Karpas-422 (cell line): Measurements from ENCODE around the gene USPL1. TPM values are rescaled to one million over a fixed set of nuclear protein-coding genes. Genes with fewer than 3 reads are reported as not detected.
"Not testable (repeated sequence)": the region's sequence is repeated elsewhere in the genome, so short reads cannot be mapped to it uniquely, and the experiment has no call there.

Experiments used
- DNase-seq: peaks from one replicate; pipeline ENCODE4 v3.0.0-alpha.2; 2015
- H2AFZ ChIP-seq: fragments of 200-600 bp; sonication (generic); 2 replicates; pipeline ENCODE4 v1.6.1; 2014; ENCODE audit warnings: antibody characterized with exemption, low read length, mixed read lengths
- H3K27ac ChIP-seq: fragments of 200-600 bp; sonication (generic); 2 replicates; pipeline ENCODE4 v1.5.1; 2014; ENCODE audit warnings: mild to moderate bottlenecking, low read length, moderate library complexity
- H3K27me3 ChIP-seq: fragments of 200-600 bp; sonication (generic); 2 replicates; pipeline ENCODE4 v1.6.1; 2014; ENCODE audit warnings: low read length, mixed read lengths
- H3K36me3 ChIP-seq: fragments of 200-600 bp; sonication (generic); 2 replicates; pipeline ENCODE4 v1.6.1; 2014; ENCODE audit warnings: low read length, mixed read lengths; ENCODE audit not compliant: insufficient read depth
- H3K4me1 ChIP-seq: fragments of 200-600 bp; sonication (generic); 2 replicates; pipeline ENCODE4 v1.6.1; 2014; ENCODE audit warnings: mild to moderate bottlenecking, low read length, mixed read lengths
- H3K4me2 ChIP-seq: fragments of 200-600 bp; sonication (generic); 2 replicates; pipeline ENCODE4 v1.6.1; 2014; ENCODE audit warnings: low read length, low read depth, mild to moderate bottlenecking; ENCODE audit not compliant: poor library complexity, severe bottlenecking
- H3K4me3 ChIP-seq: fragments of 200-600 bp; sonication (generic); 2 replicates; pipeline ENCODE4 v1.5.1; 2014; ENCODE audit warnings: mild to moderate bottlenecking, antibody characterized with exemption, low read length, mixed read lengths
- H3K79me2 ChIP-seq: fragments of 200-600 bp; sonication (generic); 2 replicates; pipeline ENCODE4 v1.6.1; 2014; ENCODE audit warnings: mild to moderate bottlenecking, low read length, mixed read lengths
- H3K9ac ChIP-seq: fragments of 200-600 bp; sonication (generic); 2 replicates; pipeline ENCODE4 v1.6.0; 2014; ENCODE audit warnings: low read length
- H3K9me2 ChIP-seq: fragments of 200-600 bp; sonication (generic), shearing (Covaris generic); replicated peaks from 2 replicates; pipeline ENCODE4 v1.6.0; 2014; ENCODE audit warnings: mild to moderate bottlenecking, low read length, moderate library complexity; ENCODE audit not compliant: insufficient read depth
- H3K9me3 ChIP-seq: fragments of 300-700, 200-600 bp; sonication (generic); 2 replicates; pipeline ENCODE4 v1.6.1; 2014; ENCODE audit warnings: low read length, mixed read lengths
- H4K20me1 ChIP-seq: fragments of 200-600 bp; sonication (generic); 2 replicates; pipeline ENCODE4 v1.6.1; 2014; ENCODE audit warnings: mild to moderate bottlenecking, antibody characterized with exemption, low read length, low read depth; ENCODE audit not compliant: insufficient read depth
- total RNA-seq: library from RNA; depleted of rRNA; stranded (reverse); fragments of >200 nt; shearing (Covaris generic); gene quantifications from 2 replicates; pipeline ENCODE4 v1.2.3, GENCODE V29; 2014; ENCODE audit warnings: low replicate concordance

The USPL1 gene
- total RNA-seq, 1 experiment from 2014 or later, result 18.4 TPM

GRCh38 chr13:30607186-30607585, 10.5 kb upstream of the USPL1 start:
- not testable (repeated sequence) for H3K4me2 ChIP-seq, H3K9me3 ChIP-seq, H2AFZ ChIP-seq, H3K9ac ChIP-seq, DNase-seq, H3K27me3 ChIP-seq, H4K20me1 ChIP-seq, H3K36me3 ChIP-seq, H3K9me2 ChIP-seq, H3K79me2 ChIP-seq, H3K27ac ChIP-seq, H3K4me3 ChIP-seq
- H3K4me1 ChIP-seq, result peaks cover 30% of the 10 kb centered on the region

DNA sequence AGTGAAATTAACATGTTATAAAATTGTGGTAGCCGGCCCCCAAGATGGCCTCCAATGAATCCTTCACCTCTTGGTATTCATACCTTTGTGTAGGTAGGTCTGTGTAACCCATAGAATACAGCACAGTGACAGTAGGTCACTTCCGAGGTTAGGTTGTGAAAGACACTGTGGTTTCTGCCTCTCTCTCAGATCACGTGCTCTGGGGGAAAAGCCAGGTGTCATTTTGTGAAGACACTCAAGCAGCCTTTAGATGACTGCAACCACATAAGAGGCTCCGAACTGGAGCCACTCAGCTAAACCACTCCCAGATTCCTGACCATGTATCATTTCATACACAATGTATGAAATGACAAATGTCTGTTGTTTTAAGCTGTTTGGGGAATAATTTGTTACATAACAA, 9.8 kb upstream of the USPL1 start:
- Histone ChIP-seq H3K4me1 (peaks cover 35% of the 10 kb centered on the region), H3K9me2 (no peaks in the 10 kb centered on the region), H3K4me2 (peak overlapping the region; percentile 12), H2AFZ (no peak overlapping the region), H4K20me1 (no peaks in the 10 kb centered on the region), H3K27me3 (no peaks in the 10 kb centered on the region), H3K36me3 (no peaks in the 10 kb centered on the region), H3K27ac (no peak overlapping the region), H3K4me3 (no peak overlapping the region), H3K9ac (no peak overlapping the region), H3K9me3 (no peaks in the 10 kb centered on the region), H3K79me2 (no peaks in the 10 kb centered on the region)
- DNase-seq, result peak; percentile 54

DNA sequence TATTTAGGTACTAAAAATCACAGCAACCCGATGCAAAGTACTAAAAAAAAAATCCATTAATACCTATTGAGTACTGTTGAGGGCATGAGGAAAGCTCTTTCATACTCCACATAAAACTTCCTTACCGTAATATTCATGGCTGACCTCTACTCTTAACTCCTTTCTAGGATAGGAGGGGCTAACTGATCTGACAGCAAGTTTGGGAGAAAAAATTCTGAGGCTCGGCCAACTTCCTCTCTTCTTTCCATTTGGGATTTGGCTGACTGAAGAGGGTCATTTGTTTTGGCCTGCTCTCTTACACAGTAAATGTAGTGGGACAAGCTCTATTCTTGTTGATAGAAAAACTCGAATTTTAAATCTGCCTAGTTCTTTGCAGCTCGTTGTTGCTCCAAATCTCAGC, 9.4 kb upstream of the USPL1 start:
- H3K27me3 ChIP-seq, result no peaks in the 10 kb centered on the region
- H2AFZ ChIP-seq, result no peak overlapping the region
- H3K36me3 ChIP-seq, result no peaks in the 10 kb centered on the region; the same call in 1 of the 2 replicates
- no peaks in the 10 kb centered on the region for H3K79me2 ChIP-seq
- no peak overlapping the region for H3K4me3 ChIP-seq
- DNase-seq, result no peak
- H3K9ac ChIP-seq, result no peak overlapping the region
- peak overlapping the region; percentile 12 for H3K4me2 ChIP-seq
- H3K4me1 ChIP-seq, result peaks cover 39% of the 10 kb centered on the region
- no peaks in the 10 kb centered on the region for H4K20me1 ChIP-seq
- no peak overlapping the region for H3K27ac ChIP-seq
- no peaks in the 10 kb centered on the region for H3K9me2 ChIP-seq
- H3K9me3 ChIP-seq, result no peaks in the 10 kb centered on the region

DNA sequence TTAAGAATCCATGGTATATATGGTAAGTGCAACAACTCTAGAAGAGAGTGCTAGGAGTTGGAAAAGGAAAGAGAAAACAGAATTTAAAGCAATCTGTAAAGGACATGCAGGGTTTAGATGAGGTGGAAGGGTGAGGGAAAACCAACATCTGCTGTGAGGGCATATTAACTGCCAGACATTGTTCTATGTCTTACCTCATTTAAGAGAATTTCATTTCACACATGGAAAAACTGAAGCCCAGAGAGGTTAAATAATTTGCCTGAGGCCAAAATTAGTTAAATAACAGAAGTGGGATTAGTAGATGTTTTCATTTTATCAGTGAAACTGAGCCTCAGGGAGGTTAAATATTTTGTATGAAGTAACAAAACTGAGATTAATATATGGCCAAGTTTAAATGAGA, 7.4 kb upstream of the USPL1 start:
- Histone ChIP-seq H3K9ac (no peak overlapping the region), H2AFZ (no peak overlapping the region), H3K27ac (no peak overlapping the region), H3K4me3 (peak overlapping the region; percentile 19; the same call in 1 of the 2 replicates), H4K20me1 (no peaks in the 10 kb centered on the region), H3K9me2 (no peaks in the 10 kb centered on the region), H3K4me2 (peak overlapping the region; percentile 59), H3K36me3 (no peaks in the 10 kb centered on the region; the same call in 1 of the 2 replicates), H3K79me2 (peaks cover 2% of the 10 kb centered on the region; the same call in 1 of the 2 replicates), H3K9me3 (no peaks in the 10 kb centered on the region), H3K4me1 (peaks cover 42% of the 10 kb centered on the region), H3K27me3 (no peaks in the 10 kb centered on the region)
- peak; percentile 52 for DNase-seq

GRCh38 chr13:30615481-30615865, 2.2 kb upstream of the USPL1 start:
- Histone ChIP-seq H2AFZ (no peak overlapping the region), H3K27ac (no peak overlapping the region), H3K4me3 (peak overlapping the region; percentile 76)

GRCh38 chr13:30615866-30616541, 1.7 kb upstream of the USPL1 start:
- peak overlapping the region; percentile 94 for H3K9ac ChIP-seq
- peak overlapping the region; percentile 95 for H3K4me2 ChIP-seq
- peaks cover 51% of the 10 kb centered on the region for H3K79me2 ChIP-seq
- no peaks in the 10 kb centered on the region for H3K9me3 ChIP-seq
- peak overlapping the region; percentile 76 for H3K4me3 ChIP-seq
- no peaks in the 10 kb centered on the region for H3K27me3 ChIP-seq
- DNase-seq, result peak; percentile 52
- no peak overlapping the region for H2AFZ ChIP-seq
- peak overlapping the region; percentile 85; the same call in 1 of the 2 replicates for H3K27ac ChIP-seq
- no peaks in the 10 kb centered on the region for H3K9me2 ChIP-seq
- peaks cover under 1% of the 10 kb centered on the region for H3K36me3 ChIP-seq
- peaks cover 55% of the 10 kb centered on the region for H3K4me1 ChIP-seq
- peaks cover 18% of the 10 kb centered on the region for H4K20me1 ChIP-seq

More at GRCh38 chr13:30615481-30615865, 2.2 kb upstream of the USPL1 start:
- peaks cover 55% of the 10 kb centered on the region for H3K4me1 ChIP-seq
- no peaks in the 10 kb centered on the region for H3K9me2 ChIP-seq
- peak overlapping the region; percentile 94 for H3K9ac ChIP-seq
- H4K20me1 ChIP-seq, result peaks cover 18% of the 10 kb centered on the region
- no peaks in the 10 kb centered on the region for H3K9me3 ChIP-seq
- no peaks in the 10 kb centered on the region; the same call in 1 of the 2 replicates for H3K36me3 ChIP-seq
- DNase-seq, result no peak
- peaks cover 46% of the 10 kb centered on the region for H3K79me2 ChIP-seq
- peak overlapping the region; percentile 95 for H3K4me2 ChIP-seq
- no peaks in the 10 kb centered on the region for H3K27me3 ChIP-seq

DNA sequence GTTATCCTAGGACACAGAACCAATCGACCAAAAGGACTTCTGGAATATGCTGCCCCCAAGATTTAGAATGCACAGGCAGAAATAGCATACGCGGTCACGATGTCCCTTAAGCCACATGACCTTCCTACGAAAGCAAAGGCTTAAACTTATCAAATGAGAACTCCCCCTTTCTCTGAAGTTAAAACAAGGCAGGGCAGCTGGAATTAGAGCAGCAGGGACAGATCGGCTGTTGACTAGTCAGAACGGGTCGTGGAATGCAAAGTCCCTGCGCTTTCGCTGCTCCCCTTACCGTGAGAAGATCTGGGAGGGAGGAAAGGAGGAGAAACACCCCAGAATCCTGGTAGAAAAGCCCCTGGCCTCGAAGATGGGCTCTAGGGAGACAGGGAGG, 799 bp upstream of the USPL1 start:
- H3K9me2 ChIP-seq, result no peaks in the 10 kb centered on the region
- H3K27ac ChIP-seq, result peak overlapping the region; percentile 85
- H4K20me1 ChIP-seq, result peaks cover 18% of the 10 kb centered on the region
- H3K36me3 ChIP-seq, result peaks cover 5% of the 10 kb centered on the region
- H3K4me1 ChIP-seq, result peaks cover 52% of the 10 kb centered on the region
- peaks cover 60% of the 10 kb centered on the region for H3K79me2 ChIP-seq
- peak; percentile 85 for DNase-seq
- H3K9me3 ChIP-seq, result no peaks in the 10 kb centered on the region
- H3K4me2 ChIP-seq, result peak overlapping the region; percentile 95
- H3K9ac ChIP-seq, result peak overlapping the region; percentile 94
- no peaks in the 10 kb centered on the region for H3K27me3 ChIP-seq
- H3K4me3 ChIP-seq, result peak overlapping the region; percentile 76
- H2AFZ ChIP-seq, result peak overlapping the region; percentile 35; the same call in 1 of the 2 replicates

- H4K20me1 ChIP-seq, result peaks cover 18% of the 10 kb centered on the region
- peak overlapping the region; percentile 92 for H3K4me3 ChIP-seq
- DNase-seq, result peak; percentile 71
- peak overlapping the region; percentile 84; the same call in 1 of the 2 replicates for H2AFZ ChIP-seq
- H3K9me3 ChIP-seq, result no peaks in the 10 kb centered on the region
- H3K36me3 ChIP-seq, result peaks cover 12% of the 10 kb centered on the region
- peak overlapping the region; percentile 88 for H3K4me2 ChIP-seq
- H3K9me2 ChIP-seq, result no peaks in the 10 kb centered on the region
- H3K4me1 ChIP-seq, result peaks cover 43% of the 10 kb centered on the region
- peaks cover 74% of the 10 kb centered on the region for H3K79me2 ChIP-seq
- H3K27ac ChIP-seq, result peak overlapping the region; percentile 56
- peak overlapping the region; percentile 89 for H3K9ac ChIP-seq
- H3K27me3 ChIP-seq, result no peaks in the 10 kb centered on the region
Observed at GRCh38 chr13:30618186-30618929, 638 bp downstream of the USPL1 start.
